ENCODE results near the gene ZNF615.

DNA sequence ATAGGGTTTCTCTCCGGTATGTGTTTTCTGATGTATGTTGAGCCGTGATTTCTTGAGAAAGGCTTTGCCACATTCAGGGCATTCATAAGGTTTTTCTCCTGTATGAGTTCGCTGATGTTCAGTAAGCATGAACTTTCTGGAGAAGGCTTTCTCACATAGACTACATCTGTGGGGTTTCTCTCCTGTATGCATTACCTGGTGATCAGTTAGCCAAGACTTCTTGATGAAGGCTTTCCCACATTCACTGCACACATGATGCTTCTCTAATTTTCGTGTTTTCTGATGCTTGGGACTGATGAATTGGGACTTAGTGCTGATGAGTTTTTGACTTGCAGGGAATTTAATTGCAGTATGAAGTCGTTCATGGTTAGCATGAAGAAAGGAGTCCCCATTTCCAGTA is 42.4 kb downstream of the ZNF615 start:
- TF ChIP-seq POLR2A (IDR thresholded peaks at IDR 0.05) = no peak
- TF ChIP-seq CTCF (IDR thresholded peaks at IDR 0.05) = no peak
